Activated gamma-delta T cell treated with anti-CD3 and anti-CD28 coated beads, Interleukin-2, amount 50 U/mL, for 16 hours (primary cell): Measurements from ENCODE around the gene METAP1.
"Not testable (repeated sequence)": the region's sequence is repeated elsewhere in the genome, so short reads cannot be mapped to it uniquely, and the experiment has no call there.

ENCODE experiments used
- DNase-seq: peaks from one replicate; pipeline ENCODE4 v3.0.0-alpha.2; 2020; ENCODE audit warnings: low read depth

The METAP1 gene

GRCh38 chr4:98995183-98996055, at the start of gene METAP1:
Gene METAP1, plus strand, starts transcription at chr4:98995721. Its CDS starts 33 bp downstream, at chr4:98995754.
- DNase-seq = peak; percentile 93

GRCh38 chr4:98946359-98946758, 49.2 kb upstream of the METAP1 start:
- no peak for DNase-seq

- no peak for DNase-seq
These were observed 44.6 kb upstream of the METAP1 start for GRCh38 chr4:98950925-98951324.

- DNase-seq = no peak
These were observed 43.8 kb upstream of the METAP1 start for GRCh38 chr4:98951710-98952109.

GRCh38 chr4:98955229-98955628, 40.3 kb upstream of the METAP1 start:
- no peak for DNase-seq

GRCh38 chr4:98958065-98958464, 37.5 kb upstream of the METAP1 start:
- DNase-seq = no peak

- no peak for DNase-seq
These were observed 36.1 kb upstream of the METAP1 start for GRCh38 chr4:98959411-98959810.

GRCh38 chr4:98961770-98962169, 33.8 kb upstream of the METAP1 start:
- DNase-seq = no peak

- DNase-seq = no peak
These were observed 31.7 kb upstream of the METAP1 start for GRCh38 chr4:98963538-98964433.

- DNase-seq = no peak
These were observed 28.6 kb upstream of the METAP1 start for GRCh38 chr4:98966926-98967325.

GRCh38 chr4:98967786-98968329, 27.7 kb upstream of the METAP1 start:
- DNase-seq = no peak

- DNase-seq = no peak
These were observed 25.4 kb upstream of the METAP1 start for GRCh38 chr4:98969878-98970785.

- DNase-seq = no peak
These were observed 18.8 kb upstream of the METAP1 start for GRCh38 chr4:98976716-98977115.

- DNase-seq = no peak
These were observed 18.0 kb upstream of the METAP1 start for GRCh38 chr4:98977557-98977956.

- DNase-seq = no peak
These were observed 7.8 kb upstream of the METAP1 start for GRCh38 chr4:98987720-98988119.

- not testable (repeated sequence) for DNase-seq
These were observed 2.7 kb upstream of the METAP1 start for GRCh38 chr4:98992835-98993234.

- no peak for DNase-seq
These were observed 2.0 kb upstream of the METAP1 start for GRCh38 chr4:98993419-98994071.

GRCh38 chr4:98994474-98995182, 893 bp upstream of the METAP1 start:
- no peak for DNase-seq

- DNase-seq = peak; percentile 9
These were observed 689 bp downstream of the METAP1 start for GRCh38 chr4:98996056-98996764.

GRCh38 chr4:98996765-98997068, 1.2 kb downstream of the METAP1 start:
- no peak for DNase-seq
